Measurements from ENCODE around the gene P2RY2. TPM values are rescaled to one million over a fixed set of nuclear protein-coding genes. Genes with fewer than 3 reads are reported as not detected.

Gene P2RY2
- total and polyA plus RNA-seq, 2 donors (not counting 1 experiment from before 2014, with no cell fraction given) = 0.05 to 0.17 TPM

GRCh38 chr11:73174495-73174791, 43.6 kb upstream of the P2RY2 start:
- Histone ChIP-seq H3K27ac (ENCODE audit: insufficient read depth, low read length) (no peak overlapping the region), H2AFZ (ENCODE audit: low read length) (no peak overlapping the region), H3K4me1 (ENCODE audit: control insufficient read depth, extremely low read depth, insufficient read depth, low read length) (peaks cover 3% of the 10 kb centered on the region), H4K20me1 (ENCODE audit: control insufficient read depth, extremely low read depth, insufficient read depth, low read length) (no peaks in the 10 kb centered on the region), H3K4me2 (ENCODE audit: extremely low read depth, insufficient read depth, low read length) (no peak overlapping the region), H3K9me3 (ENCODE audit: control insufficient read depth, insufficient read depth, low read depth, low read length) (no peaks in the 10 kb centered on the region), H3K9ac (ENCODE audit: insufficient read depth, low read length) (no peak overlapping the region), H3K4me3 (replicated peaks in 1 of 4; ENCODE audit: control extremely low read depth in 1 of 4, insufficient read depth in 1 of 4, low read depth in 3 of 4, low read length in 4 of 4) (no peak overlapping the region), H3K27me3 (ENCODE audit: control insufficient read depth, insufficient read depth, low read length) (no peaks in the 10 kb centered on the region), H3K36me3 (ENCODE audit: control insufficient read depth, insufficient read depth, low read length) (no peaks in the 10 kb centered on the region), H3K79me2 (ENCODE audit: control insufficient read depth, insufficient read depth, low read length) (no peaks in the 10 kb centered on the region)
- TF ChIP-seq EZH2 (IDR thresholded peaks at IDR 0.05; ENCODE audit: low read length, missing control alignments) = no peak
- no peak for TF ChIP-seq CTCF (conservative IDR thresholded peaks at IDR 0.05 in 1 of 2, IDR thresholded peaks at IDR 0.05 in 1 of 2; ENCODE audit: low read depth in 1 of 2, low read length in 2 of 2)
- no peak for DNase-seq (ENCODE audit: low read depth in 2 of 2)

GRCh38 chr11:73175551-73176144, 42.4 kb upstream of the P2RY2 start:
- Histone ChIP-seq H4K20me1 (ENCODE audit: control insufficient read depth, extremely low read depth, insufficient read depth, low read length) (no peaks in the 10 kb centered on the region), H3K36me3 (ENCODE audit: control insufficient read depth, insufficient read depth, low read length) (no peaks in the 10 kb centered on the region), H3K4me3 (replicated peaks in 1 of 4; ENCODE audit: control extremely low read depth in 1 of 4, insufficient read depth in 1 of 4, low read depth in 3 of 4, low read length in 4 of 4) (no peak overlapping the region), H3K9me3 (ENCODE audit: control insufficient read depth, insufficient read depth, low read depth, low read length) (no peaks in the 10 kb centered on the region), H3K9ac (ENCODE audit: insufficient read depth, low read length) (no peak overlapping the region), H2AFZ (ENCODE audit: low read length) (no peak overlapping the region), H3K79me2 (ENCODE audit: control insufficient read depth, insufficient read depth, low read length) (no peaks in the 10 kb centered on the region), H3K27ac (ENCODE audit: insufficient read depth, low read length) (no peak overlapping the region), H3K4me2 (ENCODE audit: extremely low read depth, insufficient read depth, low read length) (no peak overlapping the region), H3K4me1 (ENCODE audit: control insufficient read depth, extremely low read depth, insufficient read depth, low read length) (peaks cover 3% of the 10 kb centered on the region), H3K27me3 (ENCODE audit: control insufficient read depth, insufficient read depth, low read length) (no peaks in the 10 kb centered on the region)
- no peak for TF ChIP-seq CTCF (conservative IDR thresholded peaks at IDR 0.05 in 1 of 2, IDR thresholded peaks at IDR 0.05 in 1 of 2; ENCODE audit: low read depth in 1 of 2, low read length in 2 of 2)
- DNase-seq (ENCODE audit: low read depth in 2 of 2) = no peak

GRCh38 chr11:73176145-73176873, 41.8 kb upstream of the P2RY2 start:
- DNase-seq (ENCODE audit: low read depth in 2 of 2) = no peak
- H3K79me2 ChIP-seq (ENCODE audit: control insufficient read depth, insufficient read depth, low read length) = no peaks in the 10 kb centered on the region
- H4K20me1 ChIP-seq (ENCODE audit: control insufficient read depth, extremely low read depth, insufficient read depth, low read length) = no peaks in the 10 kb centered on the region
- peaks cover 3% of the 10 kb centered on the region for H3K4me1 ChIP-seq (ENCODE audit: control insufficient read depth, extremely low read depth, insufficient read depth, low read length)
- H3K27me3 ChIP-seq (ENCODE audit: control insufficient read depth, insufficient read depth, low read length) = no peaks in the 10 kb centered on the region
- H3K27ac ChIP-seq (ENCODE audit: insufficient read depth, low read length) = no peak overlapping the region
- H2AFZ ChIP-seq (ENCODE audit: low read length) = no peak overlapping the region
- H3K36me3 ChIP-seq (ENCODE audit: control insufficient read depth, insufficient read depth, low read length) = no peaks in the 10 kb centered on the region
- no peak overlapping the region for H3K9ac ChIP-seq (ENCODE audit: insufficient read depth, low read length)
- TF ChIP-seq EZH2 (IDR thresholded peaks at IDR 0.05; ENCODE audit: low read length, missing control alignments) (no peak), CTCF (conservative IDR thresholded peaks at IDR 0.05 in 1 of 2, IDR thresholded peaks at IDR 0.05 in 1 of 2; ENCODE audit: low read depth in 1 of 2, low read length in 2 of 2) (no peak)
- H3K9me3 ChIP-seq (ENCODE audit: control insufficient read depth, insufficient read depth, low read depth, low read length) = no peaks in the 10 kb centered on the region
- H3K4me3 ChIP-seq (replicated peaks in 1 of 4; ENCODE audit: control extremely low read depth in 1 of 4, insufficient read depth in 1 of 4, low read depth in 3 of 4, low read length in 4 of 4) = no peak overlapping the region
- no peak overlapping the region for H3K4me2 ChIP-seq (ENCODE audit: extremely low read depth, insufficient read depth, low read length)
